CD4-positive, alpha-beta T cell (primary cell): ENCODE data around the gene AGPAT3. TPM values are rescaled to one million over a fixed set of nuclear protein-coding genes. Genes with fewer than 3 reads are reported as not detected.

Source experiments
- ATAC-seq: fragments of 200-7000 bp; cut with Tn5 transposase; one replicate; pipeline ENCODE4 v1.10.0; 2022; ENCODE audit warnings: mild to moderate bottlenecking; ENCODE audit not compliant: poor library complexity
- CTCF ChIA-PET: fragments of 350-600 bp; sonication (Branson Sonifier 250); formaldehyde crosslinking; loops from one replicate; lab custom pipeline; 2021; ENCODE audit warnings: antibody characterized with exemption, inconsistent platforms; lab: Charles Lee
- POLR2A ChIA-PET: fragments of 350-600 bp; sonication (Branson Sonifier 250); formaldehyde crosslinking; loops from one replicate; lab custom pipeline; 2021; ENCODE audit warnings: antibody characterized with exemption, inconsistent platforms; lab: Charles Lee
- DNase-seq, 14 experiments: peaks; one replicate each; pipeline ENCODE4 v3.0.0-alpha.2; 2013 to 2020; ENCODE audit warnings: mixed read lengths in 2 of 14
- H3K27ac ChIP-seq, 2 donors: one replicate each; pipeline versions ENCODE4 v1.5.1 to v1.7.0; 2013; ENCODE audit warnings: low read length in 2 of 2, low read depth in 1 of 2, mild to moderate bottlenecking in 1 of 2
- H3K27me3 ChIP-seq, 2 experiments: 1 replicate in 1 of 2; 2 replicates in 1 of 2; pipeline versions ENCODE4 v1.6.1 to v1.7.0; 2013; ENCODE audit warnings: low read length in 2 of 2, control low read depth in 1 of 2, mild to moderate bottlenecking in 1 of 2, moderate library complexity in 1 of 2; ENCODE audit not compliant: insufficient read depth in 2 of 2, control insufficient read depth in 1 of 2
- H3K36me3 ChIP-seq: one replicate; pipeline ENCODE4 v1.6.1; 2013; ENCODE audit warnings: low read length, control low read depth; ENCODE audit not compliant: insufficient read depth
- H3K4me1 ChIP-seq: one replicate; pipeline ENCODE4 v1.6.1; 2013; ENCODE audit warnings: low read length, control low read depth; ENCODE audit not compliant: insufficient read depth
- H3K4me3 ChIP-seq: one replicate; pipeline ENCODE4 v1.5.1; 2013; ENCODE audit warnings: mild to moderate bottlenecking, low read length, moderate library complexity
- H3K9me3 ChIP-seq, 2 experiments: 1 replicate in 1 of 2; 2 replicates in 1 of 2; pipeline versions ENCODE4 v1.6.1 to v1.7.0; 2013; ENCODE audit warnings: low read length in 2 of 2, mild to moderate bottlenecking in 2 of 2, control low read depth in 1 of 2, moderate library complexity in 1 of 2; ENCODE audit not compliant: control insufficient read depth in 1 of 2, insufficient read depth in 1 of 2
- H3K27ac Mint-ChIP-seq: one replicate; pipeline ENCODE4 v1.8.0; 2020; ENCODE audit warnings: mixed read lengths
- H3K27me3 Mint-ChIP-seq: one replicate; pipeline ENCODE4 v1.8.0; 2021; ENCODE audit warnings: mixed read lengths
- H3K36me3 Mint-ChIP-seq: one replicate; pipeline ENCODE4 v1.8.0; 2021; ENCODE audit warnings: low read depth, mixed read lengths
- H3K4me1 Mint-ChIP-seq: one replicate; pipeline ENCODE4 v1.8.0; 2021; ENCODE audit warnings: low read depth, mixed read lengths
- H3K4me3 Mint-ChIP-seq: one replicate; pipeline ENCODE4 v1.8.0; 2020; ENCODE audit warnings: mild to moderate bottlenecking, mixed read lengths
- H3K9me3 Mint-ChIP-seq: one replicate; pipeline ENCODE4 v1.8.0; 2020; ENCODE audit warnings: mixed read lengths
- CTCF ChIP-seq: fragments of 200-600 bp; IDR thresholded peaks from one replicate; pipeline ENCODE4 v1.8.0; 2022; ENCODE audit warnings: antibody characterized with exemption, mild to moderate bottlenecking
- intact Hi-C, 2 experiments: fragments of 100-400 bp; cut with DNase I in 1 of 2; cut with micrococcal nuclease in 1 of 2; formaldehyde crosslinking; loops; one replicate each; pipeline versions ENCODE4 v1.15.1 to v1.9.0; 2023 to 2025; cut with DNase I, micrococcal nuclease
- total RNA-seq, 174 experiments: library from RNA in 2 of 174; stranded (reverse) in 2 of 174; gene quantifications; one replicate each; pipeline ENCODE4 v1.2.3 and lab custom pipeline; 2021 to 2026

AGPAT3 gene
- total RNA-seq, 2 experiments from 2014 or later = 40.8 to 43.4 TPM

DNA sequence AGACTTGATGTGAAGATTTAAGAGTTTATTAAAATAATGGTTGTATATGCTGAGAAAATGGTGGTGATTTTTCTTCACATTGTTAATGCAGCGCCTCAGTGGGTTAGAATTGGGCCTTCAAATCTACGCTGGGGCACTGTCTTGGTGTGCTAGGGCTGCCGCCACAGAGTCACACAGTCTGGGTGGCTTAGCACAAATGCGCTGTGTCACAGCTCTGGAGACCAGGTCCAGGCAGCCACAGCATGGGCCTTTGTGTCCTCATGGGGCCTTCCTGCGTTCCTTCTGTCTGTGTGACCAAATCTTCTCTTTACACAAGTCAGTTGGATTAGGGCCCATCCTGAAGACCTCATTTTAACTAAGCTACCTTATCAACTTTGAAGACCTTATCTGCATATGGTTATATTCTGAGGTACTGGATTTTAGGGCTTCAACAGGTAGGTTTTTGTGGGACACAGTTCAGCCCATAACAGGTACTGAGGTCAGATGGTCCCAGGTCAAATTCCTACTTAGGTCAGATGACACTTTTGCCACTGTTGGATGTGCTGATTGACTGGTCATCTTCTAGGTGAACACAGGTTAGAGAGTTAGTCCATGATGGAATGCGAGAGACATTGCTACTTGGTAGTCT, 164.6 kb downstream of the AGPAT3 start:
- H3K27ac ChIP-seq = no peak overlapping the region
- H3K36me3 Mint-ChIP-seq = peaks cover 58% of the 10 kb centered on the region
- H3K27ac Mint-ChIP-seq = peak overlapping the region; percentile 41
- POLR2A ChIA-PET = no interaction called here
- DNase-seq (no peak), ATAC-seq (no peak)
- intact Hi-C loops = loop anchor here in 1 of 2 experiments (10.0 kb wide), 1 partner anchor 45 kb away; no protein-coding TSS in a partner anchor
- H3K36me3 ChIP-seq = peaks cover 37% of the 10 kb centered on the region
- no peaks in the 10 kb centered on the region for H3K27me3 ChIP-seq
- H3K9me3 Mint-ChIP-seq = no peaks in the 10 kb centered on the region
- H3K27me3 Mint-ChIP-seq = no peaks in the 10 kb centered on the region
- CTCF ChIA-PET = interaction anchor here (1.6 kb wide), 1 partner anchor 16 kb away, joined by 4 read pairs; no protein-coding TSS in a partner anchor
- H3K4me3 ChIP-seq = no peak overlapping the region
- peaks cover 47% of the 10 kb centered on the region for H3K4me1 ChIP-seq
- H3K9me3 ChIP-seq = peaks cover 0 to 4% of the 10 kb centered on the region in 2 experiments
- no peak overlapping the region for H3K4me3 Mint-ChIP-seq
- H3K4me1 Mint-ChIP-seq = peaks cover 66% of the 10 kb centered on the region
- no peak for TF ChIP-seq CTCF

DNA sequence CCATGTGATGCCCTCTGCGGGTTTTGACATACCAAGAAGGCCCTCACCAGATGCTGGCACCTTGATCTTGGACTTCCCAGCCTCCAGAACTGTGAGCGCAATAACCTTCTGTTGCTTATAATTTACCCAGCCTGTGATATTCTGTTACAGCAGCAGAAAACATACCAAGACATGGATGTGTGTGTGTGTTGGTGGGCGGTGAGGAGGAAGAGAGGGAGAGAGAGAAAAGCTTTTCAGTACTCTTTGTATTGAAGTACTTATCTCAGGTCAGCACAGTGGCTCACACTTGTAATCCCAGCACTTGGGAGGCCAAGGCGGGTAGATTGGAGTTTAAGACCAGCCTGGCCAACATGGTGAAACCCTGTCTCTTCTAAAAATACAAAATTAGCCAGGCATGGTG, 170.2 kb downstream of the AGPAT3 start:
- Mint-ChIP-seq H3K36me3 (peaks cover 88% of the 10 kb centered on the region), H3K4me1 (peaks cover 9% of the 10 kb centered on the region)

More for the DNA sequence above, 170.2 kb downstream of the AGPAT3 start:
- H3K4me3 Mint-ChIP-seq = no peak overlapping the region
- ChIA-PET CTCF (interaction anchor here (0.5 kb wide), 1 partner anchor 32 kb away, joined by 3 read pairs; no protein-coding TSS in a partner anchor), POLR2A (no interaction called here)
- H3K4me1 ChIP-seq = peaks cover 8% of the 10 kb centered on the region
- DNase-seq (no peak), ATAC-seq (no peak)
- H3K27me3 ChIP-seq = no peaks in the 10 kb centered on the region
- no peak overlapping the region for H3K4me3 ChIP-seq
- intact Hi-C loops = loop anchor here in 1 of 2 experiments (10.0 kb wide), 1 partner anchor 50 kb away; no protein-coding TSS in a partner anchor
- no peaks in the 10 kb centered on the region for H3K27me3 Mint-ChIP-seq
- no peaks in the 10 kb centered on the region for H3K9me3 ChIP-seq
- TF ChIP-seq CTCF = no peak
- no peaks in the 10 kb centered on the region for H3K9me3 Mint-ChIP-seq
- no peak overlapping the region for H3K27ac ChIP-seq
- no peak overlapping the region for H3K27ac Mint-ChIP-seq
- peaks cover 79% of the 10 kb centered on the region for H3K36me3 ChIP-seq

Other genes starting within 250 kb of the AGPAT3 start
- gene HSF2BP, start 205.7 kb upstream of the AGPAT3 start, total RNA-seq = under 1 TPM; 0.59 to 0.93 TPM
- 10 to 100 TPM; 18.6 to 19.2 TPM for gene RRP1B, start 205.7 kb upstream of the AGPAT3 start, total RNA-seq
- gene PDXK, start 146.1 kb upstream of the AGPAT3 start, total RNA-seq = 10 to 100 TPM; 74.8 to 77.0 TPM
- gene CSTB, start 88.9 kb upstream of the AGPAT3 start, total RNA-seq = 10 to 100 TPM; 13.4 to 14.5 TPM
- 10 to 100 TPM; 27.7 to 29.0 TPM for gene RRP1, start 75.6 kb upstream of the AGPAT3 start, total RNA-seq
- 100 to 1,000 TPM in 1 of 2 experiments, 10 to 100 TPM in 1; 98.1 to 101 TPM for gene TRAPPC10, start 147.1 kb downstream of the AGPAT3 start, total RNA-seq
- gene PWP2, start 242.2 kb downstream of the AGPAT3 start, total RNA-seq = 10 to 100 TPM; 38.0 to 40.6 TPM